ENCODE measurements around the gene IGSF9B. TPM values are rescaled to one million over a fixed set of nuclear protein-coding genes. Genes with fewer than 3 reads are reported as not detected.

The IGSF9B gene
- polyA plus RNA-seq, 1 donor (not counting 4 experiments of a cell fraction or from before 2014, with no cell fraction given), result 0.66 TPM

GRCh38 chr11:133930053-133930766 lies 26.6 kb downstream of the IGSF9B start:
- dilution Hi-C loops (cut with MboI; ENCODE audit: extremely low pct_ligation_motif_present, low sequenced_read_pairs), result no loop called here

GRCh38 chr11:133929401-133930052 lies 27.2 kb downstream of the IGSF9B start:
- TF ChIP-seq EZH2 (IDR thresholded peaks at IDR 0.05; ENCODE audit: low read length) (no peak), CTCF (optimal IDR thresholded peaks at IDR 0.05 in 1 of 3, IDR thresholded peaks at IDR 0.05 in 1 of 3, conservative IDR thresholded peaks at IDR 0.05 in 1 of 3; ENCODE audit: extremely low read depth in 1 of 3, insufficient read depth in 2 of 3, low read length in 3 of 3) (no peak)

More at GRCh38 chr11:133930053-133930766, 26.6 kb downstream of the IGSF9B start:
- Histone ChIP-seq H3K9me3 (ENCODE audit: control insufficient read depth, low read depth, low read length) (no peaks in the 10 kb centered on the region), H3K4me3 (ENCODE audit: control insufficient read depth in 2 of 3, extremely low read depth in 1 of 3, insufficient read depth in 2 of 3, low read depth in 1 of 3, low read length in 3 of 3) (no peak overlapping the region), H3K27me3 (ENCODE audit: control insufficient read depth, extremely low read depth, insufficient read depth, low read length) (no peaks in the 10 kb centered on the region), H3K9ac (ENCODE audit: control insufficient read depth, extremely low read depth, insufficient read depth, low read length) (no peak overlapping the region), H3K27ac (ENCODE audit: control insufficient read depth, insufficient read depth, low read length) (no peak overlapping the region), H4K20me1 (ENCODE audit: control insufficient read depth, extremely low read depth, insufficient read depth, low read length) (no peaks in the 10 kb centered on the region), H2AFZ (ENCODE audit: control insufficient read depth, low read length) (no peak overlapping the region), H3K4me1 (ENCODE audit: control insufficient read depth, extremely low read depth, insufficient read depth, low read length) (peaks cover 24% of the 10 kb centered on the region), H3K4me2 (ENCODE audit: control insufficient read depth, extremely low read depth, insufficient read depth, low read depth, low read length) (no peak overlapping the region), H3K36me3 (ENCODE audit: control insufficient read depth in 2 of 2, extremely low read depth in 1 of 2, insufficient read depth in 2 of 2, low read length in 2 of 2) (no peaks in the 10 kb centered on the region), H3K79me2 (ENCODE audit: control insufficient read depth, insufficient read depth, low read length) (no peaks in the 10 kb centered on the region), H3K9me1 (ENCODE audit: control insufficient read depth, extremely low read depth, insufficient read depth, low read length) (no peaks in the 10 kb centered on the region)
- DNase-seq (ENCODE audit: low read depth, low spot score), result no peak
- FAIRE-seq, result no peak
- TF ChIP-seq EZH2 (IDR thresholded peaks at IDR 0.05; ENCODE audit: low read length), result no peak
- TF ChIP-seq CTCF (optimal IDR thresholded peaks at IDR 0.05 in 1 of 3, IDR thresholded peaks at IDR 0.05 in 1 of 3, conservative IDR thresholded peaks at IDR 0.05 in 1 of 3; ENCODE audit: extremely low read depth in 1 of 3, insufficient read depth in 2 of 3, low read length in 3 of 3), result no peak

More at GRCh38 chr11:133929401-133930052, 27.2 kb downstream of the IGSF9B start:
- no peaks in the 10 kb centered on the region for H3K27me3 ChIP-seq (ENCODE audit: control insufficient read depth, extremely low read depth, insufficient read depth, low read length)
- no peaks in the 10 kb centered on the region for H3K9me3 ChIP-seq (ENCODE audit: control insufficient read depth, low read depth, low read length)
- H3K4me3 ChIP-seq (ENCODE audit: control insufficient read depth in 2 of 3, extremely low read depth in 1 of 3, insufficient read depth in 2 of 3, low read depth in 1 of 3, low read length in 3 of 3), result no peak overlapping the region
- no peak overlapping the region for H3K4me2 ChIP-seq (ENCODE audit: control insufficient read depth, extremely low read depth, insufficient read depth, low read depth, low read length)
- H3K27ac ChIP-seq (ENCODE audit: control insufficient read depth, insufficient read depth, low read length), result no peak overlapping the region
- dilution Hi-C loops (cut with MboI; ENCODE audit: extremely low pct_ligation_motif_present, low sequenced_read_pairs), result no loop called here
- no peaks in the 10 kb centered on the region for H3K9me1 ChIP-seq (ENCODE audit: control insufficient read depth, extremely low read depth, insufficient read depth, low read length)
- H3K9ac ChIP-seq (ENCODE audit: control insufficient read depth, extremely low read depth, insufficient read depth, low read length), result no peak overlapping the region
- no peaks in the 10 kb centered on the region for H3K79me2 ChIP-seq (ENCODE audit: control insufficient read depth, insufficient read depth, low read length)
- no peak overlapping the region for H2AFZ ChIP-seq (ENCODE audit: control insufficient read depth, low read length)
- H3K4me1 ChIP-seq (ENCODE audit: control insufficient read depth, extremely low read depth, insufficient read depth, low read length), result peaks cover 19% of the 10 kb centered on the region
- no peak for FAIRE-seq
- DNase-seq (ENCODE audit: low read depth, low spot score), result no peak
- H3K36me3 ChIP-seq (ENCODE audit: control insufficient read depth in 2 of 2, extremely low read depth in 1 of 2, insufficient read depth in 2 of 2, low read length in 2 of 2), result no peaks in the 10 kb centered on the region
- no peaks in the 10 kb centered on the region for H4K20me1 ChIP-seq (ENCODE audit: control insufficient read depth, extremely low read depth, insufficient read depth, low read length)

All from keratinocyte (primary cell).